ENCODE data around the gene ZSCAN10.

ZSCAN10 gene

GRCh38 chr16:3123986-3124886 lies 25.1 kb upstream of the ZSCAN10 start:
- peak; percentile 94 for DNase-seq (ENCODE audit: low read depth in 2 of 2)
- peak; percentile 34 for TF ChIP-seq CTCF (IDR thresholded peaks at IDR 0.05; ENCODE audit: low read depth, low read length)
- peak overlapping the region; percentile 74 to 77 for H3K4me3 ChIP-seq (replicated peaks in 1 of 2; ENCODE audit: low read depth in 2 of 2, low read length in 2 of 2)

GRCh38 chr16:3122926-3123570 lies 24.0 kb upstream of the ZSCAN10 start:
- TF ChIP-seq CTCF (IDR thresholded peaks at IDR 0.05; ENCODE audit: low read depth, low read length), result no peak
- DNase-seq (ENCODE audit: low read depth in 2 of 2), result no peak

GRCh38 chr16:3121851-3122467 lies 22.9 kb upstream of the ZSCAN10 start:
- H3K4me3 ChIP-seq (replicated peaks in 1 of 2; ENCODE audit: low read depth in 2 of 2, low read length in 2 of 2), result no peak overlapping the region
- no peak for TF ChIP-seq CTCF (IDR thresholded peaks at IDR 0.05; ENCODE audit: low read depth, low read length)
- peak; percentile 47 to 70 for DNase-seq (ENCODE audit: low read depth in 2 of 2)

More at GRCh38 chr16:3122926-3123570, 24.0 kb upstream of the ZSCAN10 start:
- no peak overlapping the region for H3K4me3 ChIP-seq (replicated peaks in 1 of 2; ENCODE audit: low read depth in 2 of 2, low read length in 2 of 2)

GRCh38 chr16:3120435-3120834 lies 21.3 kb upstream of the ZSCAN10 start:
- no peak for DNase-seq (ENCODE audit: low read depth in 2 of 2)
- H3K4me3 ChIP-seq (replicated peaks in 1 of 2; ENCODE audit: low read depth in 2 of 2, low read length in 2 of 2), result no peak overlapping the region
- no peak for TF ChIP-seq CTCF (IDR thresholded peaks at IDR 0.05; ENCODE audit: low read depth, low read length)

GRCh38 chr16:3119701-3120408 lies 20.8 kb upstream of the ZSCAN10 start:
- DNase-seq (ENCODE audit: low read depth in 2 of 2), result no peak
- TF ChIP-seq CTCF (IDR thresholded peaks at IDR 0.05; ENCODE audit: low read depth, low read length), result no peak
- H3K4me3 ChIP-seq (replicated peaks in 1 of 2; ENCODE audit: low read depth in 2 of 2, low read length in 2 of 2), result no peak overlapping the region

- no peak for TF ChIP-seq CTCF (IDR thresholded peaks at IDR 0.05; ENCODE audit: low read depth, low read length)
These were observed 20.2 kb upstream of the ZSCAN10 start for GRCh38 chr16:3119286-3119685.

More at GRCh38 chr16:3119286-3119685, 20.2 kb upstream of the ZSCAN10 start:
- no peak for DNase-seq (ENCODE audit: low read depth in 2 of 2)
- H3K4me3 ChIP-seq (replicated peaks in 1 of 2; ENCODE audit: low read depth in 2 of 2, low read length in 2 of 2), result no peak overlapping the region
